ENCODE data around the gene CCKAR.

The CCKAR gene

GRCh38 chr4:26459054-26459755 is 31.1 kb downstream of the CCKAR start:
- DNase-seq (ENCODE audit: low read depth in 2 of 2), result no peak

DNA sequence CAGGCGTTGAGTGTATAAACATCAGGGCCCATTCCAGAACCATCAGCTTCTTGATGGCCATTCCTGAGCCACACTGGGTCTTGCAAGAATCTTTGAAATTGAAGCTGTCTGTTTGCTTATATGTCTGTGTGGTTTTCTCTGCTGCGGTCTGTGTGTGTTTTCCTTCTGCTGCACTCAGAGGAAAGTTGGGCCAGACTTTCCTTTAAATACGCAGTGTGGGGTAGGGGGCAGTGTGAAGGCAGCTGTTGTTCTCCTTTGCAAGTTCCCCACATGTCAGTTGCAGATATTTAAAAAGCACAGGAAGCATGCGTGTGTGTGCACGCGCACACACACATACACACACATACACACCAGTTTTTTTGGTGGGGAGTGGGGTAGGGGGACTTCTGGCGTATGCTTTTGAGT is 32.1 kb downstream of the CCKAR start:
- DNase-seq (ENCODE audit: low read depth in 2 of 2), result no peak

GRCh38 chr4:26457412-26457811 is 32.9 kb downstream of the CCKAR start:
- no peak for DNase-seq (ENCODE audit: low read depth in 2 of 2)

DNA sequence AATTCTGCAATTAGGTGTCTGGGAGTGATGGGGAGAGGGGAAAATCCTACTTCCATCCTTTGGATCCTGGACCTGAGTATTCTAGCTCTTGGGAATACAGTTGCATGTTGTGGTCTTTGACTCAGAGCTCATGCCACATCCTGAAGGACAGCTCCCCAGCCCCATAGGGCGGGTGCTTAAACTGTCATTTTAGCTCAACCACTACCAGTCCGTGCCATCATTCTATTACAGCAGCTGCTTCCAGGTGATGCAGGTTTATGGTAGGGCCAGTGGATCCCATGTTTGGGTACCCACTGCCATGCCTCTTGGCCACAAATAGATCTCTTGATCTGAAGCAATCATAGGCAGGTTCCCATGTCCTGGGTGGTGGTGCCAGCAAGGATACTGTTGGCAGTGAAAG is 34.7 kb downstream of the CCKAR start:
- DNase-seq (ENCODE audit: low read depth in 2 of 2), result no peak

DNA sequence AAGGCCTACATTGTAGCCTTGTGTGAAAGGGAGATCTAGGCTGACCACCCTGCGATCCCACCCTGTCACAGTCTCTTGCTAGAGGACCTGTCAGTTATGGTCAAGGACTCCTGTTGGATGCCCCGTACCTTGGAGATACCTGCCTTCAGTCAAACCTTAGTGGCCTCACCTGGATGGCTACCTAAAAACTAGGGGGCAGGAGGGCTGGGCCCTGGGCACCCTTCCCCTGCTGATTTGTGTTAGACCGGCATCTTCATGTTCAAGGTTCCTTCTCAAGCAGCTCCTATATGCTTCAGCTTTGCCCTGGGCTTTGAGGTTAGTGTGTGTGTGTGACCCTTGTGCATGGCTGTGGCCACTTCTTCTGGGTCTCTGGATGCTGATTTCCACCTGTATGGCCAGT is 35.3 kb downstream of the CCKAR start:
- DNase-seq (ENCODE audit: low read depth in 2 of 2), result no peak

DNA sequence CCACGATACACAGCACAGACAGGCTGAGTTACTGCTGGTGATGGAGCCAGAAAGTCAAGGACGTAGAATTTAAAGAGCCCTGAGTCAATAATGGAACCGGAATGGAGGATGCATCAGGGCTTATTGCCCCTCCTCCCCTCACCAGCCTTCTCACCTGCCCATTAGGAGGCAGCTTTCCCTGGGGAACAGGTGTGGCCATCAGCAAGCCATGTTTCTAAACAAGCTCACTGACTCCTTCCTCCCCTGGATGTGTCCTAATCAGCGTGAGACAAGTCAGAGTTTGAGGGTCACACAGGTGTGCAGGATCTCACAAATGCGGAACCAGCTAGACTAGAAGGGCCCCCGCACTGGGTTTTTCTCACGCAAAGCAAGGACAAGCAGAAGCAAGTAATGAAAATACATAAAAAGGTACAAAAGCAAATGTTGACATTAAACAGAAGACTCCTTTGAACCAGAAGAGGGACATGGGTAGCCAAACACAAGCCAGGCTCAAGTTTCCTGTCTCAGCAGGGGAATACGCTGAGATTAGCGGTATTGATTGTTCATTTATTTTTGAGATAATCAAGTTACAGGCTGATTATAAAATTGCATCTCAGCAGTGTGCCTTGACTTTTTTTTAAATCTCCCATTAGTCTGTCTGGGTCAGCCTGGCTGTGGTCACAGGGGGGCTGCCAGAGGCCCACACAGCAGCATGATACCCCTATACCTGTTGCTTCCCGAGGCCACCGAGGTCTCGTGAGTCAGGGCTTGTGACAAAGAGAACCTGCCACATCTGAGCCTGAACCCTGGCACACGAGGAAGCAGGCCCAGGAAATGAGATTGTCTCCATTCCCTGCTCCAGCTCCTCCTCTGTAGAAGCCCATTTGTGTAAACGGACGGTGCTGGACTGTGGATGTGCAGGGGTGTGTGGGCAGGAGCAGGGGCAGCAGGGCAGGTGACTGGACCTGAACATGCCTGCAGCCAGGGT is 37.4 kb downstream of the CCKAR start:
- DNase-seq (ENCODE audit: low read depth in 2 of 2), result no peak

DNA sequence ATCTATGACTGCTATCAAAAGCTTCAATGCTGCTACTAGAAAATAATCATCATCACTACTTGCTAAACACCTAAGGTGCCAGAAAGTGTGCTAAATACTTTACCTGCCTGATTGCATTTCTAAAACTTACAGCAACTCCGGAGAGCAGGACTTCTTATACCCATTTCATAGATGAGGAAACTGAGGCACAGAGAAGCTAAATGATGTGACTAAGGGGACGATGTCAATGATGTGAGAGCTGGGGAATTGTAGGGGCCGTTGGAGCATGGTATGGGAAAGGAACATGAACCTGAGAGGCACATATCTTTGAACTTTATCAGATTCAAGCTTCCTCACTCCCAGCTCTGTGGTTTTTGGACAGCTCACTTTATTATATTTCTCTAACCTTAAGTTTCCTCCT is 38.7 kb downstream of the CCKAR start:
- DNase-seq (ENCODE audit: low read depth in 2 of 2), result no peak

- no peak for DNase-seq (ENCODE audit: low read depth in 2 of 2)
These were observed 39.9 kb downstream of the CCKAR start for GRCh38 chr4:26450418-26450817.

DNA sequence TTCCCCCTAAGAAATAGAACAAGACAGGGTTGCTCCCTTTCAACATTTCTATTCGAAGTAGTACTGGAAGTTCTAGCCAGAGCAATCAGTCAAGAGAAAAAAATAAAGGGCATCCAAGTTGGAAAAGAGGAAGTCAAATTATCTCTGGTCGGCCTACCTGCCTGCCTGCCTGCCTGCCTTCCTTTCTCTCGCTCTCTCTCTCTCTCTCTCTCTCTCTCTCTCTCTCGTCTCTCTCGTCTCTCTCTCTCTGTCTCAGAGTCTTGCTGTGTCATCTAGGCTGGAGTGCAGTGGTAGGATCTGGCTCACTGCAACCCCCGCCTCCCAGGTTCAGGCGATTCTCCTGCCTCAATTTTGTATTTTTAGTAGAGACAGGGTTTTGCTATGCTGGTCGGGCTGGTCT is 42.9 kb downstream of the CCKAR start:
- no peak for DNase-seq (ENCODE audit: low read depth in 2 of 2)

DNA sequence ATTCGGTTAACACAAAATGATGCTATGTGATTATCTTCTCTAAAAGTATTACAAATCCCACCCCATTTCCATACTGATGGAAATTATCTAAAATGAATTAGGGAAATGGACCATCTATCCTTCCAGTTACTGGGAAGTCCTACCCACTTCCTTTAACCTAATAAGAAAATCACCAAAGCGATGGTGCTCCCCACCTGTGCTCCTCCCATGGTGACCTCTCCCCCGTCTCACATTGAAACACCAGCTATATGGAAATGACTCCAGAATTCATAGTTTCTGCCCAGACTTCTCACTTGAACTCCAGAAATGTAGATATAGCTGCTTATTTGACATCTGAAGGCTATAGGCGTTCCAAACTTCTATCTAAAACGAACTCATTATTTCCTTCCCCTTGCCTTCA is 48.5 kb downstream of the CCKAR start:
- no peak for DNase-seq (ENCODE audit: low read depth in 2 of 2)

DNA sequence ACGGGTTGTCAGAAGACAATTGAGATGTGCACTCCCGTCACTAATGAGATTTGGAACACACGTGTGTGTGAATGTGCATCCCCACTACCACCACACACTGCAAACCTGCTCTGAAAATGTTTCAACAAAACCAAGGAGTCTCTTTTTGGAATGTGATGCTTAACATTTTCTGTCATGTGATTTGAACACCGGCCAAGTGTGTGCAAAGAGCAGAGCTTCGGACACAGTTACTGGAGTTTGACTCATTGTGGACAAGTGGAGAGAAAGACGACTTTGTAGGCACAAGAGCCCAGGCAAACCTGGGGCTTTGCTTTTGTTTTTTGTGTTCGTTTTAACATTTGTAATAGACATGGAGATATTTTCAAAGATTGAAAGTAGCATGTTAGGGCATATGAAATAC is 49.2 kb downstream of the CCKAR start:
- no peak for DNase-seq (ENCODE audit: low read depth in 2 of 2)

DNA sequence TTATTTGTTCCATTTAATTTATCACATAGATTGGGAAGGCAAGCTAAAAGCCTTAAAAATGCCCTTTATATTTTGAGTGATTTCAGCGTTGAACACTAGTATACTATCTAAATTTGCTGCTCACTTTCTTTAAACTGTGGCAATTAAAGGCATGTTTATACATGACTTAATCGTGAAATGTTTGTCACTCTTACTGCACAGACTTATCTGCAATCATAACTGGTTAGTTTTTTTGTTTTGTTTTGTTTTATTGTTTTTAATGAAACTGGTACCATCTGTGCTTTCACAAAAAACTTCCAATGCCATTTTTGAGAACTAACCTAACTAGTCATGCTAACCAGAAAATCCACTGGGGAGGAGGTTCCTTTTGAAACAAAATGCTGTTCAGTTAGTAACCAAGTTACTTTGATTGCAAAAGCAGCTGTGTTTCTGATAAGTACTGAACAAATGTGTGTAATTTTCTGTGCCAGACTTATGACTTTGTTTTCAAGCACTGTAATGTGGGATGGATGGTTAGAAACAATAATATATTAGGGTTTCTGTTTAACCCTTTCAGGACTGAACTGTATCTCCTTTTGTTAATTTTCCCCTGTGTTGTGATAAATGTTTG is 56.1 kb downstream of the CCKAR start:
- DNase-seq (ENCODE audit: low read depth in 2 of 2), result no peak

DNA sequence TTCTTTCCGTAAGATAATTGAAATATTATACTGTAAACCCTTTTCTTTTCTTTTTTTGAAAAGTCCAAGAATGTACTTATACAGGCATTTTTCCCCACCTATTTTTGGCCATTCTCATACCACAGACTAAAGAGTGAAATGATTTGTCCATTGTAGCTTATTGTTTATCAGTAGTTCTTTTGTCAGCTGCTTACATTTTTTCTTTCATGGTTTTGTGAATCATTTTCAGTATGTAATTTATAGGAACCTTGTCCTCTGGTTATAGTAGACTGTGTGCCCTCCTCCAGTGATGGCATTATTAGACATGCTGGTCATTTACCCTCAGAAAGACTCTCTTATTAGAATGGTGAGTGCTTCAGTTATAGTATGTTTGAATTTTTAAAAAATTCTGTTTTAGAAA is 56.7 kb downstream of the CCKAR start:
- DNase-seq (ENCODE audit: low read depth in 2 of 2), result no peak

GRCh38 chr4:26432419-26432818 is 57.9 kb downstream of the CCKAR start:
- no peak for DNase-seq (ENCODE audit: low read depth in 2 of 2)

- DNase-seq (ENCODE audit: low read depth in 2 of 2), result no peak
These were observed 58.7 kb downstream of the CCKAR start for GRCh38 chr4:26431461-26432180.
